CD4-positive, alpha-beta T cell treated with Interleukin-12 subunit alpha and Interleukin-12 subunit beta, for 1 hour (primary cell): ENCODE results near the gene SYNC.
"Not testable (repeated sequence)": the region's sequence is repeated elsewhere in the genome, so short reads cannot be mapped to it uniquely, and the experiment has no call there.

Experiments
- DNase-seq: peaks from one replicate; pipeline ENCODE4 v3.0.0-alpha.2; 2020

Gene SYNC

DNA sequence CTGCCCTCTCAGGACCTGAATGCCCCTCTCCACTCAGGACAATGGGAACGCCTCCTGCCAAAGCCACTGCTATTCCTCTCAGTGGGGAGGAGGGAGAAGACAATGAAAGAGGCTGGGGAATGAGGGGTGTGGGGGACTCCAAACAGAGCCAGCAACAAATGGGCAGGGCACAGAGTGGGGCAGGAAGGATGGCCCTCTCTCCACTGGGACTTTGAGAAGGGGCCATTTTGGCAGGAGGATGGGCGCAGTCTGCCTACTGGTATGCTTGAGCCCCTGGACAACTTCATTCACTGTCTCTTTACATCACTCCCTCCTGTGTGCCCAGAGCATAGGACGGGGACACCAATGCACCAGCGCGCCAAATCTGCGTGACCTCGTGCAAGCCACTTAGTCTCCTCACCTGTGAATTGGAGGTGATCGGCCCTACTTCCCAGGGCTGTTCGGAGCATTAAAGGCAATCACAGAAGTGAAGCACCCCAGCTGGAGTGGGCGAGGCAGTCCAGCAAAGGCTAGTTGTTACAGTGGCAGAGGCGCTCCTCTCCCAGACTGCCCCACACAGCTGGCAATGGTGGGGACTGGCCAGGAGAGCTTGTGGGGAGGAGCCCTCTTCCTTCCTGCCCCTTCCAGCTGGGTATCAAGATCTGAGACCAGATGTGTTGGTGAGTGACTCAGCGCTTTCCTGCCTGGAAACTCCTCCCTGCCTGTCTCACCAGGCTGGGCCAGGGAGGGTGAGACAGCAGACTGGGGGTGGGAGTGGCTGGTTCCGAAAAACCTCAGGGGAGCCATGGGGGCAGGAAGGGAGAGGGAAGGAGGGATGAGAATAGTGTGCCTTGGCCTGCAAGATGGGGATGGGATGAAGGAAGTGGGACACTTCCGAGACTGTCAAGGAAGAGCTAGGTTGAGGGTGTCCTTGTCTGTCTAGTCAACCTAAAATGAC, 22.4 kb upstream of the SYNC start:
- no peak for DNase-seq

DNA sequence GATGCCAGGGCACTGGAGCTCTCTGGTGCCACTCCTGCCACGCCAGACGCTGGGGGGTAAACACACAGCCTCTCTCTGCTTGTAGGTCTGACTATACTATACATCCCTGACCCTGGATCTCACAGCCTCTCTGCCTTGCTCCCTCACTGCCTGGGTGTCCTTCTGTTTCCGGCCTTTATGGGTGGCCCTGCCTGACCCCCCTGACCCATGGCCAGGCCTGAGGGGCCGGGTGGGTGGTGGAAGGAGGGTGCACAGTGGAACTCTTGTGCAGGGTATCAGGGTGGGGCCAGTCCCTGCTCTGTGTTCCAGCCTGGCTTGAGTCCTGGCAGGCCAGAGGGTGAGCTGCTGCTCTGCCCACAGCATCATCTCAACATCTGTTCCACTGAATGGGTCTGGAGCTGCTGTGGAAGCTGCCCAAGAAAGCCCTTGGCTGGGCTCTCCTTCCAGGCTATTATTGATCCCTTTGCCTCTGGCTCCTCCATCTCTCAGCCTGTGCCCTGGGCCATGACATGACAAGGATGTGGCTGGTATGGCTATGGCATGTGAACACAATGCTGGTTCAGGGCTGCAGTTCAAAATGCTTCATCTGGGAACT, 17.2 kb upstream of the SYNC start:
- DNase-seq, result no peak

DNA sequence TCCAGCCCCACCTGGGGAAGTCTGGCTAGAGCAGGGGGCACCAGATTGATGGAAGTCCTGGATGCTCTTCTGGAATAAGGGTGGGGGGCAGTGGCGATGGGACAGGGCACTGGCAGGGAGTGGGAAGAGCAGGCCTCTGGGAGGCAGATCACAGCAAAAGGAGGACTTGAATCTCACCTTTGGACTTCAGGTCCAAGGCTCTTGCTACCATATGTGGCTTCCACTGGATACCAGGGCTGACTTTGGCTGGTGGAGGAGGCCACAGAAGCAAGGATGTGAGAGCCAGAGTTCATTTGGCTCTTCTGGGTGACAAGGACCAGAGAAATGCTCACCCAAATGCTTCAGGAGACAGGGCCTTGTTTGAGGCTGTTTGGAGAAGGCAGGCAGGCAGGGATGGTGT, 16.0 kb upstream of the SYNC start:
- no peak for DNase-seq

DNA sequence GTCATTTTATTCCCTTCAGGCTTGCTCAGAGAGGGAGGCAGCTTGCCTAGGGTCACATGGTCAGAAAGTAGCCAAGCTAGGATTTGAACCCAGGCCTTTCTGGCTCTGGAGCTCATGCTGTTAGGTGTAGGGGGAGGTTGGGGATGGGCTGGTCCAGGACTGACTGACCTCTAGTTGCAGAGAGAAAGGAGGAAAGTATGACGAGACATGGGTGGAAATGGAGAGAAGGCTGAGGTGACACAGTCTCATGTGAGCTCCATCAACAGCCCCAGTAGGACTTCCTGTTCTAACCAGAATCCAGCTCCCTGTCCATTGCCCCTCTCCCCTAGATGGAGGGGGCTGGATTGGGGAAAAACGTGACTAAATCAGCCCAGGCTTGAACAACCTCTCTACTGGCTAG, 15.5 kb upstream of the SYNC start:
- no peak for DNase-seq

DNA sequence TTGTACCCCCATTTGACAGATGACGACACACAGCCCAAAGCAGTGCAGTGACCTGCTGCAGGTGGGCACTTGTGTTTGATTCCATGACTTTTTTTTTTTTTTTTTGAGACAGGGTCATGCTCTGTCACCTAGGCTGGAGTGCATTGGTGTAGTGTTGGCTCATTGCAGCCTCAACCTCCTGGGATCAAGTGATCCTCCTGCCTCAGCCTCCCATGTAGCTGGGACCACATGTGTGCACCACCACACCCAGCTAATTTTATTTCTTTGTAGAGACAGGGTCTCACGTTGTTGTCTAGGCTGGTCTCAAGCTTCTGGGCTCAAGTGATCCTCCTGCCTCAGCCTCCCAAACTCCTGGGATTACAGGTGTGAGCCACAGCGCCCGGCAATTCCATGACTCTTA, 14.9 kb upstream of the SYNC start:
- DNase-seq, result no peak

DNA sequence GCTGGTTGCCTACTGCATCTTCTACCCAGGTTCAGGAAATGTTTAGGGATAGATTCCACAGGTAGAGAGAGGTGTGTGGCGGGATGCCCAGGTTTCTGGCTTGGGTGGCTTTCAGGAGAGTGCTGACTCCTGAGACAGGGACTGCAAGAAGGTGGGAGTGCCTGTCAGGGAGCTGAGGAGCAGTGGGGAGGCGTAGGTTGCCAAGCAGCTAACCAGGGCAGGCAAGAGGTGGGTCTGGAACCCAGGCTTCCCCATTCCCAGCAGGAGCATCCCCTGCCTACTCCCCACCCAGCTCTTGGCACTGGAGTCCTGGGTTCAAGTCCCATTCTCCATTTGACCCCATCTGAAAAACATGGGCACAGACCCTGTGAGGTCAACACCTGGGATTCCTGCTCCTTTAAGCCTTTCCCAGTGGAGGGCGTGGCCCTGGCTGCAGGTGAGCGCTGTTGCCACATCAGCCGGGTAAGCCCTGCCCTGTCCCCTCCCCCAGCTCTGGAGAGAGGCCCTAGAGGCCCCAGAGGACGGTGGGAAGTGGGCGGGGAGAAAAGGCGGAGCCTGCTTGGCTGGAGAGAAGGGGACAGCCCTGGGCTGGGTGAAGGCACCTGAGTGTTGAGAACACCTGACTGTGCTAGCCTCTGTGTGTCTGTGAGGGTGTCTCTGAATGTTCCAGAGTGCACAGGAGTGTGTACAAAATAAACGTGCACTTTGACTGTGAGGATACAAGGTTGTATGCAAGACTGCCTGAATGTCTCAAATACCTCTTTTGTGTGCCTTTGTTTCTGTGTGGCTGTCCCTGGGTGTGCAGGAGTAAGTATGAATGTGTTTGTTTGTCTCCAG, 14.0 kb upstream of the SYNC start:
- peak; percentile 52 for DNase-seq

DNA sequence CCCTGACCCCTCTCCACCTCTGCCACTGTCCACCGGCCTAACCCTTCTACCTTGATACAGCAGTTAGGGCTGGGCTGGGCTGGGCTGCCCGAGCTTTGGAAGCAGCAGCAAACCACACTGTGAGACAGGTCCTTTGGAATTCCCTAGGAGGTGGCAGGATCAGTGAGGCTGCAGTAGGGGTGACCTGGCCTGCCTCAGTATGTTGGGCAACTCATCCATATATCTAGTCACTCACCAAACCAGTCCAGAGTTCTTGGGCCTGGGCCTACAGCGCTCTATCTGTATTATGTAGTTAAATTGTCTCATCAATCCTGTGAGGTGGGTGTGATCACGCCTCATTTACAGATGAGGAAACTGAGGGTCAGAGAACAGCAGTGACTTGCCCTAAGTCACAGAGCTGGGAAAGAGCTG, 13.3 kb upstream of the SYNC start:
- no peak for DNase-seq

DNA sequence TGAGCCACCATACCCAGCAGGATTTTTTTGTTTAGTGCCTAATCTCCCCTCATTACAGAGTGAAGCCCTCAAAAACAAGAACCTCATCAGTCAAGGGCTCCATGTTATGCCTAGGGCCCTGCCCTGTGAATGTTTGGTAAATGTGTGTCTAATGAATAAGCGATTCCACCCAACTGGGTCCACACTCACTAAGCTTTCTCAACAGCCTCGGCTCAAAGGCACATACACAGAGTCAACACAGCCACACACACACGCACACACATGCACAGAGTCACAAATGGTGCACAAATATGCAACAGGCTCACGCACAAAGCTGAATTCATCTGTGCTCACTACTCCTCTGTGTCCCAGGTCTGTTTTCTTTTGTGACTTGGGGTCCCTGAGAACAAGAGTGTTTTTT, 11.7 kb upstream of the SYNC start:
- DNase-seq, result no peak

DNA sequence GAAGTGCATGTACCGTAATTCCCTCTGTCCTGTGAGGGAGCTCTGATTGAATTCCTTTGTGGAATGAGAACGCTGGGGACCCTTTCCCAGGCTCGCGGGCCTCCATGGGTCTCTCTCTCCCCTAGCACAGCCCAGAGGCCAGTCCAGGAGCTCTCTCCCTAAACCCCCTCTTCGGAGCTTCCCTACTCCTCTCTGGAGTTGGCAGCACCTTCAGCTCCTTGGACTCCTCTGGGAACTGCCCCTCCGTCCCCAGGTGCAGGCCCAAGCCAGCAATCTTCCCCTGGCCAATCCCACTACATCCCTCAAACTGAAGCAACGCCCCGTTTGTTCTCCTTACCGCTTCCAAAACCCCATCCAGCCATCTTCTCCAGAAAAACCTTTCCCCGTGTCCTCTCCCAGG, 10.5 kb upstream of the SYNC start:
- DNase-seq, result no peak

DNA sequence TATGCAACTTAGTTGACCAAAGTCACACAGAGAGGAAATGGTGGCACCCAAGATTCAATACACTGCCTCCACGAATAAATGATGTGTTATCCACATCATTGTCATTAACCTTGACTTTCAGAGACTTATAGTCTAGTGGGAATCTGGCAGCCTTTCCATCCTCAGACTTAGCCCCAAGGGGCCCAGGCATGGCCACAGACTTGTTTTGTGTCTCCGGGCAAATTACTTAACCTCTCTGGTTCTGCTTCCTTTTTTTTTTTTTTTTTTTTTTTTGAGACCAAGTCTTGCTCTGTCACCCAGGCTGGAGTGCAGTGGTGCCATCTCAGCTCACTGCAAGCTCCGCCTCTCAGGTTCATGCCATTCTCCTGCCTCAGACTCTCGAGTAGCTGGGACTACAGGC, 8.7 kb upstream of the SYNC start:
- DNase-seq, result not testable (repeated sequence)

DNA sequence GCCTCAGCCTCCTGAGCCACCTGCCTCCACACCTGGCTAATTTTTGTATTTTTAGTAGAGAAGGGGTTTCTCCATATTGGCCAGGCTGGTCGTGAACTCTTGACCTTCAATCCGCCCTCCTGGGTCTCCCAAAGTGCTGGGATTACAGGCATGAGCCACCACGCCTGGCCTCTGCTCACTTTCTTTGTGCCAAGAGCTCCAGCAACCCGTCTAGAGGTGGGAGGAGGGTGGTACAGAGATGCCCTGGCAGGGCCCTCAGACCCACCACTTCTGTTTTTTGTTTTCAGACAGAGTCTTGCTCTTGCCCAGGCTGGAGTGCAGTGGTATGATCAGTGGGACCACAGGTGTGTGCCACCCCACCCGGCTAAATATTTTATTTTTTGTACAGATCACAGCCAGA, 6.9 kb upstream of the SYNC start:
- DNase-seq, result no peak

DNA sequence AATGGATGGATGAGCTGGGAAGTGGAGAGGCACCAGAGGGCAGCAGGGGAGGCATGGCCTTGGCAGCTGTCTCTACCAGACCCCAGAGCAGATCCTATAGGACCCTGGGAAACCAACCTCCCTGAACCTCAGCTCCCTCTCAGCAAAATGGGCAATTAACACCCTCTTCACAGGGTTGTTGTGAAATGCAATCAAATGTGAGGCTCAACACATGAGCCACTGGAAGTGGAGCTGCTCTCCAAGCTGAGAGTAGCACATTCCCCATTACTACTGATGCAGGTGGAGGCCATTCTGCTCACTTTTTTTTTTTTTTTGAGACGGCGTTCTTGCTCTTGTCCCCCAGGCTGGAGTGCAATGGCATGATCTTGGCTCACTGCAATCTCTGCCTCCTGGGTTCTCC, 6.5 kb upstream of the SYNC start:
- DNase-seq, result no peak

DNA sequence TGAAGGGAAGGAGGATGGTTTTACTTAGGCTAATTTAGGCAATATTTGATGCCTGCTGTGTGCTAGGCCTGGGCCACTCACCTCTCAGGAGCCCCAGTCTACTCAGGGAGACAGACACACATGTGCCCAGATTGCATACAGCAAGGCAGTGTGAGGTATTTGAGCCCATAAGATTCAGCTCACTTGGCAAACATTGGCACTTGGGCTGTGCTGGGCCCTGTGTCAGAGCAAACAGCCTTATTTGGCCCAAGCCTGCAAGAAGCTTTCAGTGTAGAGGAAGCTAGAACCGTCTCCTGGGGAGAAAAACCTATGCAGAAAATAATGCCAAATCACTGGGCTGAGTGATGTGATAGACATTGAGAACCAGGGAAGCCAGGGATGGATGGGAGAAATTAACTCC, 3.9 kb upstream of the SYNC start:
- no peak for DNase-seq

DNA sequence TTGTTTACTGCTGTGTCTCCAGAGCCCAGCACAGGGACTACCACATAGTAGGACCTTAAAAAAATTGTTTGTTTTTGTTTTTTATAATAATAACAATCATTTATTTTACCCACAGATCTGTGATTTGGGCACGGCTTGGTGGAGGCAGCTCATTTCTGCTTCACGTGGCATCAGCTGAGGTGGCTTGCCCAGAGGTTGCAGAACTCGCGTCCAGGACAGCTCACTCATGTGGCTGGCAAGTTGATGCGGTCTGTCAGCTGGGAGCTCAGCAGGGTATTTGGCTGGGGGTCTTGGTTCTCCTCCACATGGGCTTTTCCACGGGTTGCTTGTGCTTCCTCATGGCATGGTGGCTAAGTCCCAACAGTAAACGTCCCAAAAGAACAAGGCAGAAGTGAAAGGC, 2.9 kb upstream of the SYNC start:
- DNase-seq, result no peak

DNA sequence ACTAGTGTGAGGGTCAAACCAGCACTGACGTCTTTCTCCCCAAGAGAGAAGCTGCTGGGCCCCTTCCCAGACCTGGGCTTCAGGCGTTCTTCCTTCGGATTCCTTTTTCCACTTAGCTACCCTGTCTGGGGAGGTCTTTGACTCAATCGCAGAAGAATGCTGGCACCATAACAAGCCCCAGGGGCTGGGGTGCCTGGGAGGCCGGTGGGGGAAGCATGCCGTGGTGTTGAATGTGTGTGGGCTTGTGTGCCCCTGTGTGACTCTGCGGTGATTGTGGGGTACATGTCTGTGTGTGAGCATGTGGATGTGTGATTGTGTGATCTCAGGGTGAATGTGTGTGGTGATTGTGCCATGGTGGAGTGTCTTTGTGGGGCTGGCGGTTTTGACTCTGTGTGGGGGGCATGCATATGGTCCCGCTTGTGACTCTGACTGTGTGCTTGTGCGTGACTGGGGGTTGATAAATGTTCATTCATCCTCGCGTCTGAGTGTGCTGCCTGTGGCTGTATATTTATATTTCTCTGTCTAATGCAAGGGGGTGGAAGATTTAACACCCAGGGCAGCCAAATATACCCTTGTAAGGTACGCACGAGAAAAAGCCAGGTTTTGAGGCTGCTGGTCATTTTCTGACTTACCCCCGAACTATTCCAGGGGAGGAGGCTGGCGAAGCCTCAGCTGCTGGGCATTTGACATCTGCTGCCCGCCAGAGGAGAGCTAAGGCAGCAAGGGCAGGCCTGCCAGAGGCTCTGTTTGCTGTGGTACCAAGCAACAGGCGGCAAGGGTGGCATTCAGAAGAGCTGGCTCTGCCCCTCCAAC, 1.1 kb upstream of the SYNC start:
- no peak for DNase-seq

DNA sequence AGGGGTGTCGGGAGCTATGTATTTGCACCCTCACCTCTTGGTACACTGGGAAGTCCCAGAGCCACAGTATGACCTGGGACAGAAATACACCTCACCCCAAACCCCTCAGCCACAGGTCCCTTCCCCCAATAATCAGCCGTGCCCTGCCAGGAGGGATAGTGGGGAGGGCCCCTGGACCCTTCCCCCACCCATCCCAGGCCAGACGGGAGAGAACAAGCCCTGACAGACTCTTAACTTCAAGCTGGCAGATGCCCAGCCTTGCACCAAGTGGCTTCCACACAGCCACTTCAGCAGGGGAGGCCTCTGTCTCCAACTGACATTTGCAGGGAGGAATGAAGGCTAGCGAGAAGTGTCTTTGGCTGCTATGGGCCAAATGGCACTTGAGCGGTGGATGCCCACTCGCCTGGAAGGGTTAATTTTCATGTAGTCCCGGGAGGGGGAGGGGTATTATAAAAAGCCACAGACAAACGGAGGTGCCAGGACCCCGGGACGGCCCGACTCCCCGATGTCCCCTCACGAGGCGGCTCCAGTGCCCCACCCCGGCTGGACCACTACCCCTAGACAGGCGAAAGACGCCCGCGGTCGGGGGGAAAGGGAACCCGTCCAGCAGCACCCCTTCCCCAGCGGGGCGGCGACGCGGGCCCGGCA, 495 bp downstream of the SYNC start:
- DNase-seq, result no peak

DNA sequence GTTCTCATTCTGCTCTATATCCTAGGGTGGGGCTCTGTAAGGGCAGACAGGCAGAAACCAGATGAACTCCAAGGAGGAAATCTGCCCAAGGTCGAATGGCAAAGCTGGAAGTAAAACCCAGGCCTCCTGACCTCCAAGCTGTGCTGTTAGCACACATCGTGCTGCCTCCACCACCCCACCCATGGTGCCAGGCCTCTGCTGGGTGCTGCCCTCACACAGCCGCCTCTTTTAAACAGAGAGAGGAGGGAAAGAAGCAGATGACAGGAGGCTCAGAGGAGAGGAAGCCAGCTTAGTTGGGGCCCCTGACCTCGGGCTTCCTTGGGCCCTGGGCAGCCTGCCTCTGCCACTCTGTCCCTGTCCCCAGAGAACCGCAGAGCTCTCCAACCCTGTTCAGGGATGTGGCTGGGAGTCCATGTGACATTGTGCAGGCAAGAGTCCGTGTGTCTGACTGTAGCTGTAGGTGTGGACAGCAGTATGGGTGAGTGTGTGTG, 1.1 kb downstream of the SYNC start:
- DNase-seq, result no peak

DNA sequence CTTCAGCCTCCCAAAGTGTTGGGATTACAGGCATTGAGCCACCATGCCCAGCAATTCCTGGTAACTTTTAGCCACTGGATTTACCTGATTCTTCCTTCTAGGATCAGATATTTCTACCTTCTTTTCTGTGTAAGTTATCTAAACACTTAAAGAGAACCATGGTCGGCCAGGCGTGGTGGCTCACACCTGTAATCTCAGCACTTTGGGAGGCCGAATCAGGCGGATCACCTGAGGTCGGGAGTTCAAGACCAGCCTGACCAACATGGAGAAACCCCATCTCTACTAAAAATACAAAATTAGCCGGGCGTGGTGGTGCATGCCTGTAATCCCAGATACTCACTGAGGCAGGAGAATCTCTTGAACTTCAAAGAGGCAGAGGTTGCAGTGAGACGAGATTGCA, 5.6 kb downstream of the SYNC start:
- DNase-seq, result not testable (repeated sequence)

DNA sequence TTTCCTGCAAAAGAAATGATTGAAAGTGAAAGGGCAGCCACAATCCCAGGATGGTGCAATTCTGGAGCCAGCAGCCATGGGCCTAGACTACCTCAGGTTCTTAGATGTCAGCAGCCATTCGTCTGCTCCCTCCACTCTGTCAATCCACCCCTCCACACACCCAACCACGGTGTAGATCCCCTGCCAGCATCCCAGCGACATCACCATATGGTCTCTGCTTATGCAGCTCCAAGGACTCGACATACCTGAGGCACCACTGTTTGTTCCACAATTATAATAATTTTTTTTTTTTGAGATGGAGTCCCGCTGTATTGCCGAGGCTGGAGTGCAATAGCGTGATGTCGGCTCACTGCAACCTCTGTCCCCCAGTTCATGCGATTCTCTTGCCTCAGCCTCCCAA, 6.5 kb downstream of the SYNC start:
- no peak for DNase-seq

DNA sequence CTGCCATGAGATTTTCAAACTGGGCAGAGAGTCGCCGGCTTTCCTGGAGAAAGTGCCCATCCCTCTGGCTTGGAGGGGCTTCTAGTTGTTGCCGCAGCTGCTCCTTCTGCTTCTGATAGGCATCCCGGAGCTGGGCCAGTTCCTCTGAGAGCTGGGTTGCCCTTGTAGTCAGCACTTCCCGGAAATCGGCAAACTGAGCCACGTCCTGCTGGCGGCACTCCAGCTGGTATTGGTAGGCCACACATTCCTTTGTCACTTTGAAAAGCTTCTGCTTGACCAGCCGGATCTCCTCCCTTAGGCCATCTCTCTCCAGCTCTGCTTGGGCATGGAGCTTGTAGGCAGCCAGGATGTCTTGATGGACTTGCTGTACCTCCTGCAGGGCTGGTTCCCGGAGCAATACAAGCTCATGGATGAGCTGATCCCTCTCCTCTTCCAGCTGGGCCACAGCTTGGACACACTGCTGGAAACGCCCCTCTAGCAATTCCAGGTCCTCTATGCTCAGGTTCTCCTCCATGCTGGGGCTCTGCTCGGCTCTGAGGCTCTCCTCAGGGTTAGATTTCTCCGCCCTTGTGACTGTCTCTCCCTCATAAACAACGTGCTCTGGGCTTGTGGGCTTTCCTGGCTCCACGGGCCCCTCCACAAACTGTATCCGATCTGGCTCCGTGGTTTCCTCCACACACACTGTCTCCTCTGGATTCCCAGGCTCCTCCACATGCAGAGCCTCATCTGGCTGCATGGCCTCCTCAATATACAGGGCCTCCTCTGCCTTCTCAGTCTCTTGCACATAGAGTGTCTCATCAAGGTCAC, 7.3 kb downstream of the SYNC start:
- no peak for DNase-seq

DNA sequence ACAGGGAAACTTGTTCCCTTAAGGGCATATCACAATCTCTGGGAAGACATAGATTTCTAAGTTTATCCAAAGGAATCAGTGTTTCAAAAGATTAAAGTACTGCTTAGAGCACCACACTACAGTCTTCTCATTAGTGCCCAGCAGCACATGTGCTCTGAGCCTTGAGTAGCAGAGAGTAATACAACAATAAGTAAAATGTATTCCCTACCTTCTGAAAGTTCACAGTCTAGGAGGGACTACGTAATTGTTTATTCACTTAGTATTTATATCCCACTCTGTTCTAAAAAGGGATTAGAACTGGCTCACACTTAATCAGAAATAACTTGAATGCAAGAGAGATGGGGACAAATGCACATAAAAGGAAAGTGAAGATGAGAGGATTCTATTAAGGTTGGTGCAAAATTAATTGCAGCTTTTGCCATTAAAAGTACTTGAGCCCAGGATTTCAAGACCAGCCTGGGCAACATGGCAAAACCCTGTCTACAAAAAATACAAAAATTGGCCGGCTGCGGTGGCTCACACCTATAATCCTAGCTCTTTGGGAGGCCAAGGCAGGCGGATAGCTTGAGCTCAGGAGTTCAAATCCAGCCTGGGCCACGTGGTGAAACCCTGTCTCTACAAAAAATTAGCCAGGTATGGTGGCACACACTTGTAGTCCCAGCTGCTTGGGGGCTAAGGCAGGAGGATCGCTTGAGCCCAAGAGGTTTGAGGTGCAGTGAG, 9.0 kb downstream of the SYNC start:
- no peak for DNase-seq
